ENCODE results near the gene AGPS.

GRCh38 chr2:177554365-177554764 is 161.8 kb downstream of the AGPS start:
- TF ChIP-seq CTCF (IDR thresholded peaks at IDR 0.05) (no peak), EP300 (IDR thresholded peaks at IDR 0.05; ENCODE audit: borderline replicate concordance in 1 of 2, low read depth in 1 of 2, low read length in 1 of 2) (no peak), TEAD4 (IDR thresholded peaks at IDR 0.05; ENCODE audit: borderline replicate concordance, insufficient read depth) (no peak), POLR2AphosphoS5 (IDR thresholded peaks at IDR 0.05; ENCODE audit: low read depth, low read length) (no peak), SMC3 (IDR thresholded peaks at IDR 0.05; ENCODE audit: low read depth, low read length) (no peak), USF2 (IDR thresholded peaks at IDR 0.05; ENCODE audit: borderline replicate concordance, low read depth, low read length) (no peak), REST (IDR thresholded peaks at IDR 0.05; ENCODE audit: low read depth, low read length) (no peak), TCF12 (IDR thresholded peaks at IDR 0.05) (no peak), CHD2 (IDR thresholded peaks at IDR 0.05; ENCODE audit: low read length, partially characterized antibody) (no peak), FOXM1 (IDR thresholded peaks at IDR 0.05; ENCODE audit: low read depth) (no peak)

All from SK-N-SH (cell line).